Mammary epithelial cell (primary cell): ENCODE measurements around the gene ACSM2A.

Experiments used
- CTCF ChIP-seq, 2 donors: IDR thresholded peaks in 1 of 2; conservative IDR thresholded peaks in 1 of 2; 2 replicates each; pipeline ENCODE4 v1.5.1; 2011 to 2012; ENCODE audit warnings: inconsistent platforms in 2 of 2, low read length in 2 of 2, mild to moderate bottlenecking in 2 of 2, control low read depth in 1 of 2, low read depth in 1 of 2; ENCODE audit not compliant: insufficient read depth in 1 of 2; ENCODE audit errors: extremely low read depth in 1 of 2
- EZH2 ChIP-seq: IDR thresholded peaks from 2 replicates; pipeline ENCODE4 v1.6.1; 2012; ENCODE audit warnings: low read length, inconsistent platforms, borderline replicate concordance

DNA sequence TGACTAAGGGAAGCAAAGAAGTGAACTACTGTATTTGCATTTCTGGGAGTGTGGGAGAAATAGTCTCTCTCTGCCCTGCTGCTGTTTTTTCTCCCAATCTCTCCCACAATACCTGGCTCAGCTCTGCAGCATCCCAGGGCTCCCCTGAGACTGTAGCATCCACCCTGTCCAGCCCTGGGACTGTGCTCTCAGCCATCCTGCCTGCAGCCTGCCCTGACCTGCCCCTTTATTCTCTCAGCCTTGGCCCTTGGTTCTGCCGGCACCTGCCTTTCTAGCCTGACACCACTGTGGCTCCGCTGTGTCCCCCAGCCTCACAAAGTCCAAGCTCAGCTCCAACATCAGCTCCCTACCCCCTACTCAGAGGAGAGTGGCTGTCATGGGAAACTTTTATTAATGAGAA lies 48.7 kb upstream of the ACSM2A start:
- no peak for TF ChIP-seq CTCF (conservative IDR thresholded peaks at IDR 0.05 in 1 of 2, IDR thresholded peaks at IDR 0.05 in 1 of 2; ENCODE audit: extremely low read depth in 1 of 2, insufficient read depth in 1 of 2, low read depth in 1 of 2, low read length in 2 of 2)
- TF ChIP-seq EZH2, result no peak
